ENCODE data around the gene MYOCOS.
"Not testable (repeated sequence)": the region's sequence is repeated elsewhere in the genome, so short reads cannot be mapped to it uniquely, and the experiment has no call there.

Gene MYOCOS

GRCh38 chr1:171622152-171622462, at the start of gene MYOCOS:
Gene MYOCOS (plus strand): TSS chr1:171622243. CDS start chr1:171623884, 1,641 bp downstream.
- no peak for FAIRE-seq

- FAIRE-seq = no peak
Measured at GRCh38 chr1:171576144-171576543, 45.9 kb upstream of the MYOCOS start.

- FAIRE-seq = no peak
Measured at GRCh38 chr1:171581226-171581625, 40.8 kb upstream of the MYOCOS start.

GRCh38 chr1:171581766-171582165, 40.3 kb upstream of the MYOCOS start:
- FAIRE-seq = no peak

GRCh38 chr1:171582589-171582988, 39.5 kb upstream of the MYOCOS start:
- no peak for FAIRE-seq

GRCh38 chr1:171583591-171584201, 38.3 kb upstream of the MYOCOS start:
- FAIRE-seq = no peak

GRCh38 chr1:171585715-171586114, 36.3 kb upstream of the MYOCOS start:
- no peak for FAIRE-seq

DNA sequence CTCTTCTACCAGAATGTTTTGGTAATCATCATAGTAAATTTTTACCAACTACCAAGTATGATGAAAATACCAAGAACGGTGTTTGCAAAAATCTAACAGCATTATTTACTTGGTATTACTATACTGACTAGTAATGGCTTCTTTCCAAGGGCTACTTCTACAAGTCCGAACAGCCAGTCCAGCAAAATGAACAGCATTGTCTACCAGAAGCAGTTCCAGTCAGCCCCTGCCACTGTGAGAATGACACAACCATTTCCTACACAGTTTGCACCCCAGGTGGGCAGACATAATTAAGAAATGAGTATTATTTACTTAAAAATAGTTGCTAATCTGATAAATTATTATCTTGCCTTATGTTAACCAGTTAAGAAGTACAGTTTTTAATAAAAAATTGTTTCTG, 33.8 kb upstream of the MYOCOS start:
- FAIRE-seq = no peak

- no peak for FAIRE-seq
Measured at GRCh38 chr1:171590022-171590421, 32.0 kb upstream of the MYOCOS start.

GRCh38 chr1:171595324-171595723, 26.7 kb upstream of the MYOCOS start:
- no peak for FAIRE-seq

DNA sequence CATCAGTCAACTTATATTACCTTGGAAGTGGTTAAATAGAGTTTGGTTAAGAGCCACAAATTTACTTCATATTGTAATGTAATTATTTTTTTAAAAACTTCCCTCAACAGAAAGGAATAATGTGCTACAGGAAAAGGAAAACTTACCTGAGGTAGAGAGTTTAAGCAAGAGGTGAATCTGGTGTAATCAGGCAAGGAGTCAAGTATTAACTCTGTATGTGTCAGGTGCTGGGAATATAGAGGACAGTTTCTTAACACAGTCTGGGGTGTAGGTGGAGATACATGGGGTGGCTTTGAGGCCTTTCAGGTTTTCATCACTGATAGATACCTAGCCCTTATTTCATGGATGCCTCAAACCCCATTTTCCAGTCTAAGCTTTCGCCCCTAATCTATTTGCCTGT, 25.9 kb upstream of the MYOCOS start:
- FAIRE-seq = no peak

GRCh38 chr1:171596705-171597104, 25.3 kb upstream of the MYOCOS start:
- FAIRE-seq = no peak

DNA sequence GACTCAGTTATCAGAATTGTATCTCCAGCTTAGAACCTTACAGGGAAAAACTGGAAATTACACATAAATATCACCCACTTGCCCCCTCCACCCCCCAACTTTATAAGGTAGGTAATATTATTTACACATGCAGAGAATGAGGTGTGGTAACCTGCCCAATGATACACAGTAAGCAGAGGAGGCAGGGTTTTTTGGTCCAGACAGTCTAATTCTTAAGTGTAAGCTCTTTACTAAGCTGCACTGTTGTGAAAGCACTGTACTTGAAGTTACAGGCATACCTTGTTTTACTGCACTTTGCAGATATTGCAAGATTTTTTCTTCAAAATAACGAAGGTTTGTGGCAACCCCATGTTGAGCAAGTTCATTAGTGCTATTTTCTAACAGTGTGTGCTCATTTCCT, 24.8 kb upstream of the MYOCOS start:
- FAIRE-seq = no peak

DNA sequence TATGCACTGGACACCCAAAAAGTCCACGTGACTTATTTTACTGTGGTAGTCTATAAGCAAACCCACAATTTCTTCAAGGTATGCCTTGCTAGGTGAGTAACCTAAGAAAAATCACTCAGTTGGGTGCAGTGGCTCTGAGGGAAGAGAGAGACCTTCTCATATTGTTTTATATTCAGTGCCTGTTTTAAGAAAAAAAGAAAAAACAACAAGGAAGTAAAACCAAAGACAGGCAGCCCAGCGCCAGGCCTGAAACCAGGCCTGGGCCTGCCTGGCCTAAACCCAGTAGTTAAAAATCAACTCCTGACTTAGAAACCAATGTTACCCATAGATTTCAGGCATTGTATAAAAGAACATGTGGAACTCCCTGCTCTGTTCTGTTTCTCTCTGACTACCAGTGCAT, 21.7 kb upstream of the MYOCOS start:
- FAIRE-seq = not testable (repeated sequence)

GRCh38 chr1:171600862-171601261, 21.2 kb upstream of the MYOCOS start:
- no peak for FAIRE-seq

DNA sequence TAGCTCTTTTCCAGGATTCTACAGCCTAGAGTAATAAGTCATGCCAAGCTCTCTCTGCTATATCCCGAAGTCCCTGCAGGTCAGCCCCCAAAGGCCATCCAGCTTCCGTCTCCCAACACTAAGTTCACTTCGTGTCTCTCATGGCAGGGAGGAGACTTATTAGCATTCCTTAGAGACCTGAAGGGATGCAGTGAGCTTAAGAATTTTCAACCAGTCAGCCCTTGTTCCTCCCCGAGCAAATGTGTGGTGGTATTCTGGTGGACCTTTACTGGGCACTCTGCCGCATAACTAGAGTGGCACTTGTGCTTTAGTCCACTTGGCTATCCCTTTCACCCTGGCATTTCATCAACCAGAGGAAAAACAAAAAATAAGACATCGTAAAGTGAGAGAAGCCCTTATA, 19.0 kb upstream of the MYOCOS start:
- not testable (repeated sequence) for FAIRE-seq

- no peak for FAIRE-seq
Measured at GRCh38 chr1:171606402-171606941, 15.6 kb upstream of the MYOCOS start.

DNA sequence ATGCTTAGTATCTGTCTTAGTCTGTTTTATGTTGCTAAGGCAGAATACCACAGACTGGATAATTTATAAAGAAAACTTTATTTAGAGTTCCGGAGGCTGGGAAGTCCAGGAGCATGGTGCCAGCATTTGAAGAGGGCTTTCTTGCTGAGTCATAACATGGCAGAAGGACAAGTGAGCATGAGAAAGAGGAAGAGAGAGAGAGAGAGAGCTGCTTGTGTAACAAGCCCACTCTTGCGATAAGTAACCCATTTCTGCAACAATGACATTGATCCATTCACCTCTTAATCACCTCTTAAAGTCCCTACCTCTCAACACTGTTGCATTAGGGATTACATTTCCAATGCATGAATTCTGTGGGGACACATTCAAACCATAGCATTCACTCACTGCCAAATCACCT, 11.7 kb upstream of the MYOCOS start:
- FAIRE-seq = no peak

GRCh38 chr1:171611306-171611705, 10.7 kb upstream of the MYOCOS start:
- no peak for FAIRE-seq

- FAIRE-seq = no peak
Measured at GRCh38 chr1:171613282-171613681, 8.8 kb upstream of the MYOCOS start.

GRCh38 chr1:171615122-171615906, 6.7 kb upstream of the MYOCOS start:
- not testable (repeated sequence) for FAIRE-seq

GRCh38 chr1:171616586-171616985, 5.5 kb upstream of the MYOCOS start:
- no peak for FAIRE-seq

- FAIRE-seq = no peak
Measured at GRCh38 chr1:171623651-171624331, 1.7 kb downstream of the MYOCOS start.

DNA sequence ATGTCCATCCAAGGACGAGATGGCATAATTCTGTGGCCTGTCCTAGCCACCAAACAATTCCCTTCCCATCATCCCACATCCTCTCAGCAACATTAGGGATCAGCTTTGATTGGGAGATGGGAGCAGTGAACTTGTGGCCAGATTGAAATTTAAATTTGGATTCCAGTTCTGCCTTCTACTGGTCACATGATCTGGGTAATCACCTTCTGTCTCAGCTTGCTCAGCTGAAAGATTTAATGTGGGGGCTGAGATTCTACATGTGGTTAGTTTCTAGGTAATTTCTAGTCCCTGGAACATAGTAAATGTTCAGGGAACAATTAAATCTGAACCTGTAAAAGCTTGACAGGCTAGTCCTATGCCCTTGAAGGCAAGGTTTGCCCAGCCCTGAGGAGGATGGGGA, 3.2 kb downstream of the MYOCOS start:
- no peak for FAIRE-seq
